ENCODE measurements around the gene TCF25. TPM values are rescaled to one million over a fixed set of nuclear protein-coding genes. Genes with fewer than 3 reads are reported as not detected.
"Not testable (repeated sequence)": the region's sequence is repeated elsewhere in the genome, so short reads cannot be mapped to it uniquely, and the experiment has no call there.

The TCF25 gene
- total RNA-seq, 1 donor from 2014 or later: 177 TPM

DNA sequence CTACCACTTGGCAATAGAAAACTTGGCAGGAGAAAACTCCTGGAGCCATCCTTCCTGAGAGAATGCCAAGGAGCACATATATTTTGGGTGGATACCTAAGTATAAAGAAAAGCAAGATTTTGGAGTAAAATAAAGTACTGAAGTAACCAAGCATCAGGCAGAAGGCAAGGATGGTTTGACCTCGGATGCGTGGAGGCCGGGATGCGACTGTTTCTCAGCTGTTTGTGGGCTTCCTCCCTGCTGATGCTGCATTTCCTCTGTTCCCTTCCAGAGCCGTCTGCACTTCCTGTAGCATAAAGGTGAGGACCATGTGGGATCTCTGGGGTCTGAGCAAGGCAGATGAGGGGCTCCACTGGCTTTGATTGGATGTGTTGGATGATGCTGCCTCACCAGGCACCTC lies 5.5 kb upstream of the TCF25 start:
- H3K36me3 Mint-ChIP-seq (ENCODE audit: insufficient read depth): peaks cover 12% of the 10 kb centered on the region
- H3K27me3 Mint-ChIP-seq: no peaks in the 10 kb centered on the region
- no peak overlapping the region for H3K27ac Mint-ChIP-seq
- no peaks in the 10 kb centered on the region for H3K9me3 Mint-ChIP-seq (ENCODE audit: low read depth)
- H3K4me3 Mint-ChIP-seq (ENCODE audit: low read depth): no peak overlapping the region
- DNase-seq (ENCODE audit: low spot score, unreplicated experiment): no peak
- TF ChIP-seq, protein P1, sequence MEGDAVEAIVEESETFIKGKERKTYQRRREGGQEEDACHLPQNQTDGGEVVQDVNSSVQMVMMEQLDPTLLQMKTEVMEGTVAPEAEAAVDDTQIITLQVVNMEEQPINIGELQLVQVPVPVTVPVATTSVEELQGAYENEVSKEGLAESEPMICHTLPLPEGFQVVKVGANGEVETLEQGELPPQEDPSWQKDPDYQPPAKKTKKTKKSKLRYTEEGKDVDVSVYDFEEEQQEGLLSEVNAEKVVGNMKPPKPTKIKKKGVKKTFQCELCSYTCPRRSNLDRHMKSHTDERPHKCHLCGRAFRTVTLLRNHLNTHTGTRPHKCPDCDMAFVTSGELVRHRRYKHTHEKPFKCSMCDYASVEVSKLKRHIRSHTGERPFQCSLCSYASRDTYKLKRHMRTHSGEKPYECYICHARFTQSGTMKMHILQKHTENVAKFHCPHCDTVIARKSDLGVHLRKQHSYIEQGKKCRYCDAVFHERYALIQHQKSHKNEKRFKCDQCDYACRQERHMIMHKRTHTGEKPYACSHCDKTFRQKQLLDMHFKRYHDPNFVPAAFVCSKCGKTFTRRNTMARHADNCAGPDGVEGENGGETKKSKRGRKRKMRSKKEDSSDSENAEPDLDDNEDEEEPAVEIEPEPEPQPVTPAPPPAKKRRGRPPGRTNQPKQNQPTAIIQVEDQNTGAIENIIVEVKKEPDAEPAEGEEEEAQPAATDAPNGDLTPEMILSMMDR (IDR thresholded peaks at IDR 0.05; ENCODE audit: unreplicated experiment): no peak
- H3K4me1 Mint-ChIP-seq (ENCODE audit: low read depth): no peaks in the 10 kb centered on the region

DNA sequence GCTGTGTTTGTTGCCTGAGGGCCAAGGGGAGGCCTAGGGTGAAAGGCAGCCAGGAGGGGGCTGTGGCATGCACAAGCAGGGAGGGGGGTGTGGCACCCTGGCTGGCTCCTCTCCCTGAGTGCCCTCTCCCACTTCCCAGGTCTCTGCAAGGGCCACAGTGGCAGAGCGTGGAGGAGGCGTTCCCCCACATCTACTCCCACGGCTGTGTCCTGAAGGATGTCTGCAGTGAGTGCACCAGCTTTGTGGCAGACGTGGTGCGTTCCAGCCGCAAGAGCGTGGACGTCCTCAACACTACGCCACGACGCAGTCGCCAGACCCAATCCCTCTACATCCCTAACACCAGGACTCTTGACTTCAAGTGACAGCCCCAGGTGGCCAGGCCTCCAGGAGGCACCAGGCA lies 3.5 kb upstream of the TCF25 start:
- Mint-ChIP-seq H3K4me3 (ENCODE audit: low read depth) (no peak overlapping the region), H3K9me3 (ENCODE audit: low read depth) (no peaks in the 10 kb centered on the region), H3K27me3 (no peaks in the 10 kb centered on the region), H3K27ac (no peak overlapping the region), H3K4me1 (ENCODE audit: low read depth) (no peaks in the 10 kb centered on the region), H3K36me3 (ENCODE audit: insufficient read depth) (peaks cover 8% of the 10 kb centered on the region)
- no peak for DNase-seq (ENCODE audit: low spot score, unreplicated experiment)
- TF ChIP-seq, protein P1 (IDR thresholded peaks at IDR 0.05; ENCODE audit: unreplicated experiment): no peak

DNA sequence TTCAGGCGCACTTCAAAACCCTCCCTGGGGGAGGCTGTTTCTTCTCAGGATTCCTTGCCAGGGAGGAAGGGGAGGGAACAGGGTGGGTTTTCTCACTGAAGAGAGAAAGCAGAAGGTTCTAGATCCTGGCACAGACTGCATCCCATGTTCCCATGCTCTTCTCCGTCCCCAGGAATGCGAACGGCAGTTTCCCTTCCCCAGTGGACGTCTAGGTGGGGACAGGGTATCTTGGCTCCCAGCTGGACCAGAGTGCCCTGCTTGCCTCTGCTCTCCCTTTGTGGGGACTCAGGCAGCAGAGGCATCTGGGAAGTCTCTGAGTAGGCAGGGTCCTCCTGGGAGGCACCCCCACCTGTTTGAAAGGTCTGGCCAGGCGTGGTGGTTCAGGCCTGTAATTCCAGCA lies 3.0 kb upstream of the TCF25 start:
- H3K4me3 Mint-ChIP-seq (ENCODE audit: low read depth): no peak overlapping the region
- H3K4me1 Mint-ChIP-seq (ENCODE audit: low read depth): no peaks in the 10 kb centered on the region
- TF ChIP-seq, protein P1 (IDR thresholded peaks at IDR 0.05; ENCODE audit: unreplicated experiment): no peak
- DNase-seq (ENCODE audit: low spot score, unreplicated experiment): no peak
- no peaks in the 10 kb centered on the region for H3K9me3 Mint-ChIP-seq (ENCODE audit: low read depth)
- no peak overlapping the region for H3K27ac Mint-ChIP-seq
- no peaks in the 10 kb centered on the region for H3K27me3 Mint-ChIP-seq
- peaks cover 8% of the 10 kb centered on the region for H3K36me3 Mint-ChIP-seq (ENCODE audit: insufficient read depth)

DNA sequence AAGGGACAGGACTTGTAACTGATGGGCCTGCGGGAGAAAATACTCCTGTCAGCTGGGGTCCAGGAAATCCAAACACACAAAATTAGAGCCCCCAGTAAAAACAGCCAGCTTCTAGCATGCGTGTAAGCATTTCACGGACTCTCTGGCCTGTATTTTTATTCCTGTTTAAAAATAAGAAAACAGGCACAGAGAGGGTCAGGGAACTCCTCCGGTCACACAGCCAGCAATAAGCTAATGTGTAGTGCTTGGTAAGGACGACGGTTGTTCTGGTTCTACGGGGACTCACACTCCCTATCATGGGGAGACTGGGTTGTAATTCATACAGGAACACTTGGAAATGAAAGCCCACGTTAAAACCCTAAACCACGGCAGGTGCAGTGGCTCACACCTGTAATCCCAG lies 1.5 kb upstream of the TCF25 start:
- no peak overlapping the region for H3K4me3 Mint-ChIP-seq (ENCODE audit: low read depth)
- H3K27me3 Mint-ChIP-seq: no peaks in the 10 kb centered on the region
- H3K36me3 Mint-ChIP-seq (ENCODE audit: insufficient read depth): peaks cover 8% of the 10 kb centered on the region
- no peak for DNase-seq (ENCODE audit: low spot score, unreplicated experiment)
- H3K9me3 Mint-ChIP-seq (ENCODE audit: low read depth): no peaks in the 10 kb centered on the region
- TF ChIP-seq, protein P1 (IDR thresholded peaks at IDR 0.05; ENCODE audit: unreplicated experiment): no peak
- H3K4me1 Mint-ChIP-seq (ENCODE audit: low read depth): no peaks in the 10 kb centered on the region
- H3K27ac Mint-ChIP-seq: no peak overlapping the region

DNA sequence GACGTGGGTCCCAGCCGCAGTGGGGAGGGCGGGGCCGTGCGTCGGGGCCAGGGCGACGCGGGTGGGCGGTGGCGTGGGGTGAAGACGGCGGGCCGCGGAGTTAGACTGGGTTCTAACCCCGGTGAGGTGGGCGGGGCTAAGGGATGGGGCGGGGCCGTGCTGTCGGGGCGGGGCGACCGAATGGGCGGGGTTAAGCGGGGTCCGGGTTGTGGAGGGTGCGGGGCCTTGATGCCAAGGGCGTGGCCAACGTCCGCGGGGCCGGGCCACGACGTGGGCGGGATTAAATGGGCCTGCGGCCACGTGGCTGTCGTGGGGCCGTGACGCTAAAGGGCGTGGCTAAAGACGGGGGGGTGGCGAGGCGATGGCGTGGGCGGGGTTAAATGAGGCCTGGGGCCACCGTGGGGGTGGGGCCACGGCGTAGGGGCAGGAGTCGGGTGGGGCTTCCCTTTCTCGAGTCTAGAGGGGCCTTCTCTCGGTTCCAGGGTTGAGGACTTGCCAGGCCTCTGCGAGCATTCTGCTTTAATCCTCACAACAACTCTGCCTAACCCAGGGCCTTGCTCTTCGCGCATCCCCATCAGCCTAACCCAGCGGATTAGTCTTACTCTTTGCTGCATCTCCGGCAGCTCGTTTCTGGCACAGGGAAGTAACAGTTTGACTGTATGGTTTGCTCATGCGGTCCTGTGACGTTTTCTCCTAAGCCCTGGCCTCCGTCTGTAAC lies 739 bp downstream of the TCF25 start:
- Mint-ChIP-seq H3K36me3 (ENCODE audit: insufficient read depth) (peaks cover 7% of the 10 kb centered on the region), H3K9me3 (ENCODE audit: low read depth) (no peaks in the 10 kb centered on the region), H3K4me3 (ENCODE audit: low read depth) (peak overlapping the region; percentile 86), H3K27me3 (no peaks in the 10 kb centered on the region), H3K4me1 (ENCODE audit: low read depth) (no peaks in the 10 kb centered on the region), H3K27ac (peak overlapping the region; percentile 97)
- TF ChIP-seq, protein P1 (IDR thresholded peaks at IDR 0.05; ENCODE audit: unreplicated experiment): no peak
- peak; percentile 91 for DNase-seq (ENCODE audit: low spot score, unreplicated experiment)

DNA sequence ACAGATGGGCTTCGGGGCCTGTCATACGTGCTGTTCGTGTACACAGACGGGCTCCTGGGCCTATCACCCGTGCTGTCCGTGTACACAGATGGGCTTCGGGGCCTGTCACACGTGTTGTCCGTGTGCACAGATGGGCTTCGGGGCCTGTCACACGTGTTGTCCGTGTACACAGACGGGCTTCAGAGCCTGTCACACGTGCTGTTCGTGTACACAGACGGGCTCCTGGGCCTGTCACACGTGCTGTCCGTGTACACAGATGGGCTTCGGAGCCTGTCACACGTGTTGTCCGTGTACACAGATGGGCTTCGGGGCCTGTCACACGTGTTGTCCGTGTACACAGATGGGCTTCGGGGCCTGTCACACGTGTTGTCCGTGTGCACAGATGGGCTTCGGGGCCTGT lies 5.7 kb downstream of the TCF25 start:
- not testable (repeated sequence) for H3K27ac Mint-ChIP-seq; H3K4me3 Mint-ChIP-seq (ENCODE audit: low read depth); H3K9me3 Mint-ChIP-seq (ENCODE audit: low read depth); DNase-seq (ENCODE audit: low spot score, unreplicated experiment); H3K4me1 Mint-ChIP-seq (ENCODE audit: low read depth); H3K27me3 Mint-ChIP-seq
- peaks cover 17% of the 10 kb centered on the region for H3K36me3 Mint-ChIP-seq (ENCODE audit: insufficient read depth)
